ENCODE measurements around the gene FTSJ3.

The FTSJ3 gene

GRCh38 chr17:63785556-63785955, 41.9 kb downstream of the FTSJ3 start:
- no peak for DNase-seq

GRCh38 chr17:63783522-63783921, 43.9 kb downstream of the FTSJ3 start:
- no peak for DNase-seq

GRCh38 chr17:63780928-63781327, 46.5 kb downstream of the FTSJ3 start:
- DNase-seq = no peak

GRCh38 chr17:63780507-63780906, 47.0 kb downstream of the FTSJ3 start:
- no peak for DNase-seq

- no peak for DNase-seq
These were observed 52.0 kb downstream of the FTSJ3 start for GRCh38 chr17:63775420-63775819.

- no peak for DNase-seq
These were observed 52.5 kb downstream of the FTSJ3 start for GRCh38 chr17:63774969-63775265.

GRCh38 chr17:63774141-63774968, 53.1 kb downstream of the FTSJ3 start, which contains the start of gene DDX42:
TSS of gene DDX42 (plus strand) at chr17:63774170. CDS start at chr17:63787050, 12,880 bp downstream.
- DNase-seq = no peak

GRCh38 chr17:63773272-63774140, 54.0 kb downstream of the FTSJ3 start, which contains the start of gene CCDC47:
TSS of gene CCDC47 (minus strand) at chr17:63773597. CDS start at chr17:63766175, 7,422 bp downstream.
- DNase-seq = peak; percentile 99

GRCh38 chr17:63772801-63773271, 54.6 kb downstream of the FTSJ3 start:
- DNase-seq = no peak

All from stimulated activated CD4-positive, alpha-beta T cell treated with anti-CD3 and anti-CD28 coated beads, Interleukin-1b, Interleukin-23, amount 100 ng/mL, for 48 hours (primary cell).